Astrocyte (in vitro differentiated cells and primary cell): ENCODE data around the gene DPY19L3. TPM values are rescaled to one million over a fixed set of nuclear protein-coding genes. Genes with fewer than 3 reads are reported as not detected.
A peak's percentile ranks its signal among the peaks of the same experiment; 100 is the strongest.

Source experiments
- DNase-seq: peaks from one replicate; pipeline ENCODE4 v3.0.0-alpha.2; 2010; ENCODE audit warnings: low read depth
- FAIRE-seq: peaks from 2 replicates; lab custom pipeline; 2011; peaks lifted over from hg19 to GRCh38; lab: Jason Lieb, UNC
- H2AFZ ChIP-seq: 2 replicates; pipeline ENCODE4 v1.6.0; 2012; ENCODE audit warnings: low read depth, low read length, inconsistent platforms
- H3K27ac ChIP-seq: 2 replicates; pipeline ENCODE4 v1.5.1; 2011; ENCODE audit warnings: low read depth, low read length, inconsistent platforms
- H3K27me3 ChIP-seq: 2 replicates; pipeline ENCODE4 v1.6.0; 2011; ENCODE audit warnings: low read length, inconsistent platforms; ENCODE audit not compliant: insufficient read depth
- H3K36me3 ChIP-seq: 2 replicates; pipeline ENCODE4 v1.5.1; 2011; ENCODE audit warnings: low read length, inconsistent platforms; ENCODE audit not compliant: insufficient read depth
- H3K4me1 ChIP-seq: 2 replicates; pipeline ENCODE4 v1.5.1; 2011; ENCODE audit warnings: low read length, inconsistent platforms; ENCODE audit not compliant: insufficient read depth
- H3K4me2 ChIP-seq: 2 replicates; pipeline ENCODE4 v1.6.0; 2012; ENCODE audit warnings: low read length, inconsistent platforms
- H3K4me3 ChIP-seq: 2 replicates; pipeline ENCODE4 v1.5.1; 2011; ENCODE audit warnings: low read depth, mild to moderate bottlenecking, low read length, inconsistent platforms; ENCODE audit not compliant: insufficient read depth
- H3K79me2 ChIP-seq: 2 replicates; pipeline ENCODE4 v1.6.0; 2012; ENCODE audit warnings: mild to moderate bottlenecking, low read length, inconsistent platforms; ENCODE audit not compliant: insufficient read depth
- H3K9ac ChIP-seq: 2 replicates; pipeline ENCODE4 v1.6.0; 2012; ENCODE audit warnings: mild to moderate bottlenecking, low read length, inconsistent platforms
- H3K9me3 ChIP-seq: 2 replicates; pipeline ENCODE4 v1.5.1; 2012; ENCODE audit warnings: low read depth, mild to moderate bottlenecking, low read length, inconsistent platforms; ENCODE audit not compliant: insufficient read depth
- H4K20me1 ChIP-seq: 2 replicates; pipeline ENCODE4 v1.6.0; 2012; ENCODE audit warnings: low read length, inconsistent platforms; ENCODE audit not compliant: insufficient read depth
- H3K27ac Mint-ChIP-seq: one replicate; pipeline ENCODE4 v1.8.0; 2021; ENCODE audit warnings: mild to moderate bottlenecking, mixed read lengths; ENCODE audit not compliant: unreplicated experiment
- H3K27me3 Mint-ChIP-seq: one replicate; pipeline ENCODE4 v1.8.0; 2021; ENCODE audit warnings: low read depth, mixed read lengths; ENCODE audit not compliant: unreplicated experiment
- H3K36me3 Mint-ChIP-seq: one replicate; pipeline ENCODE4 v1.8.0; 2021; ENCODE audit warnings: low read depth, mixed read lengths; ENCODE audit not compliant: unreplicated experiment
- H3K4me1 Mint-ChIP-seq: one replicate; pipeline ENCODE4 v1.8.0; 2021; ENCODE audit warnings: low read depth, mixed read lengths; ENCODE audit not compliant: unreplicated experiment
- H3K4me3 Mint-ChIP-seq: one replicate; pipeline ENCODE4 v1.8.0; 2021; ENCODE audit warnings: mild to moderate bottlenecking, moderate library complexity, mixed read lengths; ENCODE audit not compliant: unreplicated experiment
- H3K9me3 Mint-ChIP-seq: one replicate; pipeline ENCODE4 v1.8.0; 2021; ENCODE audit warnings: mild to moderate bottlenecking, mixed read lengths; ENCODE audit not compliant: unreplicated experiment
- EZH2 ChIP-seq: IDR thresholded peaks from 2 replicates; pipeline ENCODE4 v1.6.1; 2012; ENCODE audit warnings: mild to moderate bottlenecking, low read length, inconsistent platforms; ENCODE audit not compliant: insufficient read depth
- total RNA-seq: library from RNA; stranded (reverse); gene quantifications from 2 replicates; pipeline ENCODE4 v1.2.1, GENCODE V29; 2021
- TF ChIP-seq, protein P1 (sequence below): IDR thresholded peaks from 2 replicates; pipeline ENCODE4 v1.5.1; 2011; ENCODE audit warnings: low read depth, mild to moderate bottlenecking, inconsistent platforms, low read length, moderate library complexity; ENCODE audit not compliant: insufficient read depth

DPY19L3 gene
- total RNA-seq, 1 donor from 2014 or later = 50.9 TPM

DNA sequence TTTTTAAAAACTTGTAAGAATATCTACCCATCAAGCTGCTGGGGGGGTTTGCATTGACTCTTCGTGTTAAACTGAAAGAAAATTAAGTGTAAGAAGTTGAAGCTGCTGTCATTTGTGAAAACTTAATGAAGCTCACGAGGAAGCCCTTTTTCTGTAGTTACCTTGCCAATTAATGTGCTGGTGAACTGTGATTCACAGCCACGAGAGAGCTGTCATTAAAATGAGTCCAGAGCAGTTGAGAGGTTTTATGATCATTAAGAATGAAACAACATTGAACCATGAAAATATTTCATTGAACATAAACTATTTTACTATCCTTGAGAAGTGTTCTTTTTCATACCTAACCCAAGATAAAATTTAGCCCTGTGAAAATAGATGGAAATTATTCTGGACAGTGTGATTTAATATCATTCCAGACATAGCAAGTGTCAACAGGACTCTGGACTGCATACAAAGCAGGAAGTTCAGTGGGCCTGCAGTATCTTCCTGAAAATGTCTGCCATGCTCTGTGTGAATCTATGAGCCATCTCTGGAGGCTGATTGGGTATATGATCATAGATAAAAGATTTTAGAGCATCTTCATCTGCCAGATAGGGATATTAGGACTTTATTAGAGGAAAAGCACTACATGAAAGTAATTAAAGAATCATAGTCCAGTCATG, 53.8 kb downstream of the DPY19L3 start:
- no peaks in the 10 kb centered on the region for H3K79me2 ChIP-seq
- no peaks in the 10 kb centered on the region for H3K4me1 ChIP-seq
- peaks cover 26% of the 10 kb centered on the region for H3K4me1 Mint-ChIP-seq
- no peak overlapping the region for H3K9ac ChIP-seq
- no peak overlapping the region for H3K4me3 Mint-ChIP-seq
- no peaks in the 10 kb centered on the region for H3K27me3 Mint-ChIP-seq
- H3K4me3 ChIP-seq = no peak overlapping the region
- H3K27me3 ChIP-seq = no peaks in the 10 kb centered on the region
- peaks cover 4% of the 10 kb centered on the region for H3K36me3 Mint-ChIP-seq
- H3K27ac Mint-ChIP-seq = peak overlapping the region; percentile 2
- no peak for DNase-seq
- TF ChIP-seq EZH2 = no peak
- TF ChIP-seq, protein P1, sequence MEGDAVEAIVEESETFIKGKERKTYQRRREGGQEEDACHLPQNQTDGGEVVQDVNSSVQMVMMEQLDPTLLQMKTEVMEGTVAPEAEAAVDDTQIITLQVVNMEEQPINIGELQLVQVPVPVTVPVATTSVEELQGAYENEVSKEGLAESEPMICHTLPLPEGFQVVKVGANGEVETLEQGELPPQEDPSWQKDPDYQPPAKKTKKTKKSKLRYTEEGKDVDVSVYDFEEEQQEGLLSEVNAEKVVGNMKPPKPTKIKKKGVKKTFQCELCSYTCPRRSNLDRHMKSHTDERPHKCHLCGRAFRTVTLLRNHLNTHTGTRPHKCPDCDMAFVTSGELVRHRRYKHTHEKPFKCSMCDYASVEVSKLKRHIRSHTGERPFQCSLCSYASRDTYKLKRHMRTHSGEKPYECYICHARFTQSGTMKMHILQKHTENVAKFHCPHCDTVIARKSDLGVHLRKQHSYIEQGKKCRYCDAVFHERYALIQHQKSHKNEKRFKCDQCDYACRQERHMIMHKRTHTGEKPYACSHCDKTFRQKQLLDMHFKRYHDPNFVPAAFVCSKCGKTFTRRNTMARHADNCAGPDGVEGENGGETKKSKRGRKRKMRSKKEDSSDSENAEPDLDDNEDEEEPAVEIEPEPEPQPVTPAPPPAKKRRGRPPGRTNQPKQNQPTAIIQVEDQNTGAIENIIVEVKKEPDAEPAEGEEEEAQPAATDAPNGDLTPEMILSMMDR = no peak
- no peak overlapping the region for H3K27ac ChIP-seq
- FAIRE-seq = no peak
- no peaks in the 10 kb centered on the region for H4K20me1 ChIP-seq
- H3K4me2 ChIP-seq = no peak overlapping the region
- no peak overlapping the region for H2AFZ ChIP-seq
- H3K9me3 Mint-ChIP-seq = no peaks in the 10 kb centered on the region
- peaks cover 13% of the 10 kb centered on the region for H3K36me3 ChIP-seq
- no peaks in the 10 kb centered on the region for H3K9me3 ChIP-seq

DNA sequence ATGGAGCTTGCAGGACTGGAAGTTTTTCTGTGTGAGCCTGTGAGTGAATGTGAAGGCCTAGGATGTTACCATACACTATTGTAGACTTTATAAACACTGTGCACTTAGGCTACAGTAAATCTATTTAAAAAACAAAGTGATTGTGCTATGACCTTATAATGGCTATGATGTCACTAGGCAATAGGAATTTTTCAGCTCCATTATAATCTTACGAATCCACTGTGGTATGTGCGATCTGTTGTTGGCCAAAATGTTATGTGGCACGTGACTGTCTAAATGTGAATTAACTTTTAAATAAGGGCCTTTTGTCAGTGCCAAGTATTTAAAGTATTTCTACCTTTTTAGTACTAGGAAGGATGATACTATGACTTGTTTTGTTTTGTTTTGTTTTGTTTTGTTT, 54.9 kb downstream of the DPY19L3 start:
- FAIRE-seq = no peak
- no peak overlapping the region for H3K27ac ChIP-seq

More for the DNA sequence above, 54.9 kb downstream of the DPY19L3 start:
- no peaks in the 10 kb centered on the region for H3K79me2 ChIP-seq
- Mint-ChIP-seq H3K27ac (no peak overlapping the region), H3K4me1 (peaks cover 26% of the 10 kb centered on the region), H3K36me3 (peaks cover 4% of the 10 kb centered on the region), H3K27me3 (no peaks in the 10 kb centered on the region), H3K9me3 (no peaks in the 10 kb centered on the region), H3K4me3 (no peak overlapping the region)
- H2AFZ ChIP-seq = no peak overlapping the region
- H3K27me3 ChIP-seq = no peaks in the 10 kb centered on the region
- H3K4me3 ChIP-seq = no peak overlapping the region
- no peak overlapping the region for H3K4me2 ChIP-seq
- H3K4me1 ChIP-seq = no peaks in the 10 kb centered on the region
- peaks cover 13% of the 10 kb centered on the region for H3K36me3 ChIP-seq
- no peaks in the 10 kb centered on the region for H4K20me1 ChIP-seq
- no peaks in the 10 kb centered on the region for H3K9me3 ChIP-seq
- DNase-seq = no peak
- no peak for TF ChIP-seq EZH2
- TF ChIP-seq, protein P1 = no peak
- no peak overlapping the region for H3K9ac ChIP-seq
